Pancreas (tissue), 10 donors: Measurements from ENCODE around the gene ARHGEF37. TPM values are rescaled to one million over a fixed set of nuclear protein-coding genes. Genes with fewer than 3 reads are reported as not detected.
A peak's percentile ranks its signal among the peaks of the same experiment; 100 is the strongest.

Source experiments
- ATAC-seq, 4 donors: fragments of 200-7000 bp; cut with Tn5 transposase; one replicate each; pipeline versions ENCODE4 v1.8.0 to v1.9.1; 2020; ENCODE audit warnings: mild to moderate bottlenecking in 4 of 4, moderate library complexity in 4 of 4
- DNase-seq, 6 donors: peaks; one replicate each; pipeline ENCODE4 v3.0.0-alpha.2; 2020
- FAIRE-seq: peaks from 2 replicates; lab custom pipeline; 2012; peaks lifted over from hg19 to GRCh38; lab: Jason Lieb, UNC
- H3K27ac ChIP-seq, 4 donors: fragments of 200-600 bp; sonication (generic); 1 replicate in 3 of 4; 2 replicates in 1 of 4; pipeline versions ENCODE4 v1.5.0 to v1.8.0; 2020
- H3K27me3 ChIP-seq, 4 donors: fragments of 200-600 bp; one replicate each; pipeline ENCODE4 v1.8.0; 2021
- H3K36me3 ChIP-seq, 3 donors: fragments of 200-600 bp; sonication (generic) in 1 of 3; one replicate each; pipeline versions ENCODE4 v1.5.0 to v1.8.0; 2020 to 2021
- H3K4me1 ChIP-seq, 3 donors: fragments of 200-600 bp; one replicate each; pipeline ENCODE4 v1.8.0; 2021
- H3K4me3 ChIP-seq, 4 donors: fragments of 200-600 bp; sonication (generic) in 2 of 4; one replicate each; pipeline versions ENCODE4 v1.5.0 to v1.8.0; 2020 to 2021
- H3K9me3 ChIP-seq, 4 donors: fragments of 200-600 bp; one replicate each; pipeline ENCODE4 v1.8.0; 2021
- CTCF ChIP-seq, 4 donors: fragments of 200-600 bp; sonication (generic) in 3 of 4; IDR thresholded peaks; one replicate each; pipeline versions ENCODE4 v1.5.0 to v1.8.0; 2021; ENCODE audit warnings: antibody characterized with exemption in 4 of 4
- WGBS, 2 donors: extraction: QIAGEN DNeasy Blood & Tissue Kit; methylation state at CpG; one replicate each; pipeline ENCODE4 v1.1.7; 2013; 5-methylcytosine and 5-hydroxymethylcytosine counted together
- intact Hi-C, 3 donors: fragments of 100-400 bp; cut with DNase I; formaldehyde crosslinking; loops; one replicate each; pipeline versions ENCODE4 v1.11.1 to v1.14.2; 2022
- polyA plus RNA-seq, 2 donors: library from polyadenylated mRNA; stranded (reverse); fragments of 200-250 nt; gene quantifications; one replicate each; pipeline ENCODE4 v1.2.3, GENCODE V29; 2013
- total RNA-seq, 6 donors: library from RNA; stranded (reverse); fragmentation: NEBNext Ultra II Directional in 4 of 6; extraction: Animal tissue kit (Norgen Biotek cat#: 25700) in 4 of 6; gene quantifications; one replicate each; pipeline versions ENCODE4 v1.2.1 to v1.2.4, GENCODE V29; 2021 to 2023
- donor health status: healthy with polysubstance abuse.
- donor health status: DM: no; HTN: no; CAD: no; lungs with moderate emphysema.
- donor health status: DM: no; HTN: no; CAD: no.
- donor health status: control.
- donor health status: control.
- donor health status: Bipolar disorder and iron deficiency.
- donor health status: DM: yes; HTN: yes; CAD: no.
- donor health status: DM: no; HTN: no; CAD: no.
- donor health status: DM: no; HTN: no; CAD: no.
- donor health status: DM: yes; HTN: yes; CAD: no.

The ARHGEF37 gene
- total and polyA plus RNA-seq, 8 donors = 5.7 to 13.6 (median 9.2) TPM

DNA sequence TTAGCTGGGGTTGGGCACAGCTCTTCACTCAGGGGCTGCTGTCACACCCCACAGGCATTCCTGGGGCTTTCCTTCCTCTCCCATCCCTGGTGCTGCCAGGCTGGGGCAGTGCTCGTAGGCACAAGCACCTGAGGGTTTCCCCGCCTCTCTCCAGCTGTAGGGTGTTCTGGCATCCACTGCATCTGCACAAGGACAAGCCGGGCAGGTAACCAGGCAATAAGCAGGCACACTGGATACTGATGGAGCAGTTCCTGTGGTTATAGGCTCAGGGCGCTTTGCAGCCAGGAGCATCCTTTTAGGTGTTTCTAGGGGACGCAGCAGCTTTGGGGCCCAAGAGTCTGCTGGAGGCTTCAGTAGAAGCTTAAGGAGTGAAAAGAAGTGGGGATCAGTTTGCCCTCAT, 56.8 kb downstream of the ARHGEF37 start:
- H3K27me3 ChIP-seq = no peaks in the 10 kb centered on the region
- no peaks in the 10 kb centered on the region for H3K4me1 ChIP-seq
- no peak for ATAC-seq
- no peak overlapping the region for H3K27ac ChIP-seq
- no peaks in the 10 kb centered on the region for H3K36me3 ChIP-seq
- no peak for FAIRE-seq
- 92 to 94% methylated on average over 5 of the region's 5 CpGs for WGBS, 2 donors
- no peak overlapping the region for H3K4me3 ChIP-seq
- H3K9me3 ChIP-seq = no peaks in the 10 kb centered on the region
- intact Hi-C loops = loop anchor here in 2 of 3 donors (2.0 to 5.0 kb wide), 2 partner anchors 189 kb away; no protein-coding TSS in a partner anchor
- TF ChIP-seq CTCF (IDR thresholded peaks at IDR 0.05) = no peak
- DNase-seq = no peak

GRCh38 chr5:149638546-149639241, 57.4 kb downstream of the ARHGEF37 start:
- Histone ChIP-seq H3K36me3 (no peaks in the 10 kb centered on the region), H3K4me1 (no peaks in the 10 kb centered on the region), H3K9me3 (no peaks in the 10 kb centered on the region), H3K27ac (no peak overlapping the region), H3K4me3 (no peak overlapping the region), H3K27me3 (no peaks in the 10 kb centered on the region)
- no peak for TF ChIP-seq CTCF (IDR thresholded peaks at IDR 0.05)
- 90 to 92% methylated on average over 9 of the region's 9 CpGs for WGBS, 2 donors
- FAIRE-seq = no peak
- ATAC-seq = no peak
- DNase-seq = no peak
- intact Hi-C loops = loop anchor here in 2 of 3 donors (2.0 to 5.0 kb wide), 2 partner anchors 188 to 189 kb away; no protein-coding TSS in a partner anchor

DNA sequence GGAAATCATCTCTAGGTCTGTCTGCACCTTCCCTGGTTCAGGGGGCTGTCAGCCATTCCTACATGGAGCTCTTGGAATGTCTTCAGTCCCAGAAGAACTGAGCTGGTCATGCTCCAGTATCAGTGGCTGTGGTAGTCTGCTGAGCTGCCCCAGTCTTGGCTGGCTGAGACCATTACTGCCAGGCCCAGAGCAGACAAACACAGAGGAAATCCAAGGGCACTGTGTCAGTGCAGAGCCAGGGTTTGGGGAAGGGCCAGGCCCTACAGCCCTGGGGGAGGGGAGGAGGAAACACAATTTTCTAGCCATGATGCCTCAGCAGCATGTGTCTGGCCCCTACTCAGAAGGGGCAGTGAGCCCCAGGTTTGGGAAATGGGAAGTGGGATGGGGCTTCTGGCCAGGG, 58.4 kb downstream of the ARHGEF37 start:
- H3K36me3 ChIP-seq = no peaks in the 10 kb centered on the region
- intact Hi-C loops = loop anchor here in 2 of 3 donors (2.0 to 10.0 kb wide), 3 partner anchors 187 to 355 kb away; no protein-coding TSS in a partner anchor
- no peak for FAIRE-seq
- H3K9me3 ChIP-seq = no peaks in the 10 kb centered on the region
- no peak for TF ChIP-seq CTCF (IDR thresholded peaks at IDR 0.05)
- peak in 2 of 4 donors; percentile 21 to 47 for ATAC-seq
- H3K27ac ChIP-seq = no peak overlapping the region
- DNase-seq = no peak
- H3K27me3 ChIP-seq = no peaks in the 10 kb centered on the region
- H3K4me3 ChIP-seq = no peak overlapping the region
- H3K4me1 ChIP-seq = no peaks in the 10 kb centered on the region

GRCh38 chr5:149640350-149640999, 59.2 kb downstream of the ARHGEF37 start:
- Histone ChIP-seq H3K27ac (no peak overlapping the region), H3K4me3 (no peak overlapping the region), H3K9me3 (no peaks in the 10 kb centered on the region), H3K4me1 (no peaks in the 10 kb centered on the region), H3K36me3 (no peaks in the 10 kb centered on the region), H3K27me3 (no peaks in the 10 kb centered on the region)
- WGBS, 2 donors = 73 to 78% methylated on average over 7 of the region's 7 CpGs
- DNase-seq (peak in 1 of 6 donors; percentile 35), ATAC-seq (no peak), FAIRE-seq (no peak)
- no peak for TF ChIP-seq CTCF (IDR thresholded peaks at IDR 0.05)
- intact Hi-C loops = loop anchor here in 1 of 3 donors (10.0 kb wide), 1 partner anchor 354 kb away; no protein-coding TSS in a partner anchor
